ENCODE data around the gene TRHDE.

TRHDE gene

DNA sequence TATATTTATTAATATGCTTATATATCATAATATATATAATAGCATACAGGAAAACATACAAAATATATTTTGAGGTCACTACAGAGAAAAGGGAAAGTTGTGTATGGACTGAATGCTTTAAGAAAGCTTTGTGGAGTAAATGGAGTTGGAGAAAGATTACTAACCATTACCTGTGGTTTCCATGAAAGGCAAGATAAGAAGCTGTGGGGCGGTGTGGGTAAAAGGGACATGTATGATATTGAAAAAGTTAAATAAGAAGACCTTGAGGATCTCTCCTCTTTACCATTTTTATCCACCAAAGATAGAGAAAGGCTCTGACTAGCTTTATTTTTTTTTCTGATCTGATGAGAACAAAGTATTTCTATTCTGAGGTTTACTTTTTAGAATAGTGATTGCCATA is 404.4 kb downstream of the TRHDE start:
- Histone ChIP-seq H3K4me1 (ENCODE audit: control insufficient read depth in 1 of 2, insufficient read depth in 2 of 2, low read length in 2 of 2) (peaks cover 0 to 2% of the 10 kb centered on the region in 2 experiments), H4K91ac (ENCODE audit: low read depth, low read length) (no peak overlapping the region), H3K79me1 (ENCODE audit: low read length) (no peaks in the 10 kb centered on the region), H3K36me3 (ENCODE audit: control insufficient read depth in 1 of 2, insufficient read depth in 2 of 2, low read length in 2 of 2) (no peaks in the 10 kb centered on the region), H3K27me3 (ENCODE audit: insufficient read depth, low read length) (no peaks in the 10 kb centered on the region), H2BK5ac (ENCODE audit: low read depth, low read length, poor library complexity) (no peak overlapping the region), H4K8ac (ENCODE audit: low read depth, low read length) (no peak overlapping the region), H4K12ac (ENCODE audit: low read depth, low read length) (no peak overlapping the region), H3K4ac (ENCODE audit: low read depth, low read length) (no peak overlapping the region), H3K27ac (ENCODE audit: low read depth, low read length) (no peak overlapping the region), H3K4me2 (ENCODE audit: low read length) (no peak overlapping the region), H3K79me2 (ENCODE audit: control insufficient read depth, insufficient read depth, low read length, poor library complexity) (no peaks in the 10 kb centered on the region), H3K23ac (ENCODE audit: low read length) (no peak overlapping the region), H3K14ac (ENCODE audit: low read length) (no peak overlapping the region), H3K9me3 (ENCODE audit: insufficient read depth, low read depth, low read length) (no peaks in the 10 kb centered on the region), H2AFZ (ENCODE audit: insufficient read depth, low read length, poor library complexity) (no peak overlapping the region), H2BK12ac (ENCODE audit: low read length) (no peak overlapping the region), H3K4me3 (ENCODE audit: low read depth, low read length) (no peak overlapping the region), H2BK120ac (ENCODE audit: insufficient read depth, low read length, poor library complexity) (no peak overlapping the region), H2AK5ac (ENCODE audit: low read length) (no peak overlapping the region), H3K18ac (ENCODE audit: low read length) (no peak overlapping the region), H3K9ac (ENCODE audit: low read length) (no peak overlapping the region)
- DNase-seq = no peak
- WGBS (ENCODE audit: extremely low coverage, insufficient coverage, insufficient read length) = no CpG with 5 or more reads among the region's 1 CpG

DNA sequence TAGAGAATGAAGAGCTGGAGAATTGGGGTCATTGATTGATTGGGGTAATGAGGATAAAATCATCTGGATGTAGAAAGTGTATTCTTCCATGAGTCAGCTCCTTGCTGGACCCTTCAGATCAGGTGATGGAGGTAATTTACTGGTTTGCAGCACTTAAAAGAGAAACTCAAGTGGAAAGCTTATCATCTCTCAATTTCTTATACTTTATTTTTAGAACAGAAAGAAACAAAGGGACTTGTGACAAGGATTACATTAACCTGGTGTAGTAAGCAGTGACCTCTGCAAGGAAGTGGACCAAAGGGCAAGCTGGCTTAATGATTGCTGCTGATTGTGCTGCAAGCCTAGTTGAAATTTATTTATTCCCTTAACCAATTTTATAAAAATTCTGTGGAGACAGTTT is 405.0 kb downstream of the TRHDE start:
- Histone ChIP-seq H3K9ac (ENCODE audit: low read length) (no peak overlapping the region), H3K27ac (ENCODE audit: low read depth, low read length) (no peak overlapping the region), H3K79me1 (ENCODE audit: low read length) (no peaks in the 10 kb centered on the region), H3K27me3 (ENCODE audit: insufficient read depth, low read length) (no peaks in the 10 kb centered on the region), H2AK5ac (ENCODE audit: low read length) (no peak overlapping the region), H2AFZ (ENCODE audit: insufficient read depth, low read length, poor library complexity) (no peak overlapping the region), H3K4ac (ENCODE audit: low read depth, low read length) (no peak overlapping the region), H2BK12ac (ENCODE audit: low read length) (no peak overlapping the region), H3K79me2 (ENCODE audit: control insufficient read depth, insufficient read depth, low read length, poor library complexity) (no peaks in the 10 kb centered on the region), H3K14ac (ENCODE audit: low read length) (no peak overlapping the region), H3K36me3 (ENCODE audit: control insufficient read depth in 1 of 2, insufficient read depth in 2 of 2, low read length in 2 of 2) (no peaks in the 10 kb centered on the region), H3K23ac (ENCODE audit: low read length) (no peak overlapping the region), H3K4me3 (ENCODE audit: low read depth, low read length) (no peak overlapping the region), H3K18ac (ENCODE audit: low read length) (no peak overlapping the region), H4K12ac (ENCODE audit: low read depth, low read length) (no peak overlapping the region), H3K9me3 (ENCODE audit: insufficient read depth, low read depth, low read length) (no peaks in the 10 kb centered on the region), H4K8ac (ENCODE audit: low read depth, low read length) (no peak overlapping the region), H2BK5ac (ENCODE audit: low read depth, low read length, poor library complexity) (no peak overlapping the region), H4K91ac (ENCODE audit: low read depth, low read length) (no peak overlapping the region), H2BK120ac (ENCODE audit: insufficient read depth, low read length, poor library complexity) (no peak overlapping the region), H3K4me2 (ENCODE audit: low read length) (no peak overlapping the region), H3K4me1 (ENCODE audit: control insufficient read depth in 1 of 2, insufficient read depth in 2 of 2, low read length in 2 of 2) (peaks cover 0 to 2% of the 10 kb centered on the region in 2 experiments)
- DNase-seq = no peak

DNA sequence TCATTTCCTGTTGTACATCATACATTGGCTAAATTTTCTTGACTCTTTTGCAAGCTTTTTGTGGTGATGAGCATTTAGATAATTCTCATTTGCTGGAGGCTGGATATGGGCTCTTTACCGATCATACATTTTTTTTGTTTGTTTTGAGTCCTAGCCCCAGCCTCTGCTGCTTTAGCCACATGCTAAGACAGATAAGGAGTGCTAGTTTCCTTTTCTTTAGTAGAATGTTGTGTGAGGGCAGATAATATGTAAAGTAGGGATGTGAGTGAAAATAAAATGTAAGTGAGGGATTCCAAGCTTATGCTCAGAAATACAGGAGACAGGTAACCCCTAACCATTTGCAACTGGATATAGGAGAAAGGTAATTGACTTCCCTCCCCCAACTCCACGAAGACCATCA is 405.7 kb downstream of the TRHDE start:
- Histone ChIP-seq H3K9ac (ENCODE audit: low read length) (no peak overlapping the region), H2AFZ (ENCODE audit: insufficient read depth, low read length, poor library complexity) (no peak overlapping the region), H3K4me1 (ENCODE audit: control insufficient read depth in 1 of 2, insufficient read depth in 2 of 2, low read length in 2 of 2) (peaks cover 0 to 2% of the 10 kb centered on the region in 2 experiments), H3K79me2 (ENCODE audit: control insufficient read depth, insufficient read depth, low read length, poor library complexity) (no peaks in the 10 kb centered on the region), H3K36me3 (ENCODE audit: control insufficient read depth in 1 of 2, insufficient read depth in 2 of 2, low read length in 2 of 2) (no peaks in the 10 kb centered on the region), H2BK5ac (ENCODE audit: low read depth, low read length, poor library complexity) (no peak overlapping the region), H3K4me3 (ENCODE audit: low read depth, low read length) (no peak overlapping the region), H3K14ac (ENCODE audit: low read length) (no peak overlapping the region), H3K9me3 (ENCODE audit: insufficient read depth, low read depth, low read length) (no peaks in the 10 kb centered on the region), H4K12ac (ENCODE audit: low read depth, low read length) (no peak overlapping the region), H2BK12ac (ENCODE audit: low read length) (no peak overlapping the region), H3K27me3 (ENCODE audit: insufficient read depth, low read length) (no peaks in the 10 kb centered on the region), H3K79me1 (ENCODE audit: low read length) (no peaks in the 10 kb centered on the region), H3K4ac (ENCODE audit: low read depth, low read length) (no peak overlapping the region), H3K27ac (ENCODE audit: low read depth, low read length) (no peak overlapping the region), H2BK120ac (ENCODE audit: insufficient read depth, low read length, poor library complexity) (no peak overlapping the region), H3K18ac (ENCODE audit: low read length) (no peak overlapping the region), H4K8ac (ENCODE audit: low read depth, low read length) (no peak overlapping the region), H4K91ac (ENCODE audit: low read depth, low read length) (no peak overlapping the region), H3K4me2 (ENCODE audit: low read length) (no peak overlapping the region), H3K23ac (ENCODE audit: low read length) (no peak overlapping the region), H2AK5ac (ENCODE audit: low read length) (no peak overlapping the region)
- no CpG with 5 or more reads among the region's 2 CpGs for WGBS (ENCODE audit: extremely low coverage, insufficient coverage, insufficient read length)
- no peak for DNase-seq

DNA sequence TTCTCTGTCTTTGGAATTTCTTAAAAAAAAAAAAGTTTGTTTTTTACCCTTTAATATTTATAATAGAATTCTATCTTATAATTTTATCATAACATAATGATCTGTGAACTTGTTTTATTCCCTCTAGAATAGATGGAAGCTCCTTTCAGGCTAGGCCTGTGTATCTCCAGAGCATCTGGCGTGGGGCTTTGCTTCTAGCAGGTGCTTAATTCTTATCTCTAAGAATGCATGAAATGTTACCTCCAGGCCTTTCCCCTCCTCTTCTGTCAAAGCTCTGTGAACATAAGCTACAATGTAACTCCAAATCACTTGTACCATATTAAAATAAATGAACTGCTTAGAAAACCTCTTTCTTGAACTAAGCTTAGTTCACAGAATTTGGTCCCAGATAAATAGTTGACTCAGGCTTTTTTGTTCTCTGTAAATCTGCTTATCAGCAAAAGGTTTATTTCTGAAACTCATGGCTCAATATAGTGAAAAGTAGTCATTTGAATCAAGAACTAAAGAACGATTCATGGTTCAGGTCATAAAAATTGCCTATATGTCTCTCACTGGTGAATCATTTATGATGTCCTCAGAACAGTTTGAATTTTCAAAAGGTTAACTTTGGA is 407.1 kb downstream of the TRHDE start:
- H4K12ac ChIP-seq (ENCODE audit: low read depth, low read length) = no peak overlapping the region
- no peaks in the 10 kb centered on the region for H3K79me1 ChIP-seq (ENCODE audit: low read length)
- H3K9me3 ChIP-seq (ENCODE audit: insufficient read depth, low read depth, low read length) = no peaks in the 10 kb centered on the region
- no peaks in the 10 kb centered on the region for H3K79me2 ChIP-seq (ENCODE audit: control insufficient read depth, insufficient read depth, low read length, poor library complexity)
- H2BK120ac ChIP-seq (ENCODE audit: insufficient read depth, low read length, poor library complexity) = no peak overlapping the region
- no peak overlapping the region for H2BK12ac ChIP-seq (ENCODE audit: low read length)
- H4K8ac ChIP-seq (ENCODE audit: low read depth, low read length) = no peak overlapping the region
- no peak overlapping the region for H2AK5ac ChIP-seq (ENCODE audit: low read length)
- DNase-seq = no peak
- peaks cover 0 to 2% of the 10 kb centered on the region in 2 experiments for H3K4me1 ChIP-seq (ENCODE audit: control insufficient read depth in 1 of 2, insufficient read depth in 2 of 2, low read length in 2 of 2)
- H3K4me3 ChIP-seq (ENCODE audit: low read depth, low read length) = no peak overlapping the region
- no CpG with 5 or more reads among the region's 2 CpGs for WGBS (ENCODE audit: extremely low coverage, insufficient coverage, insufficient read length)
- H3K4me2 ChIP-seq (ENCODE audit: low read length) = no peak overlapping the region
- H3K9ac ChIP-seq (ENCODE audit: low read length) = no peak overlapping the region
- H3K14ac ChIP-seq (ENCODE audit: low read length) = no peak overlapping the region
- H3K27me3 ChIP-seq (ENCODE audit: insufficient read depth, low read length) = no peaks in the 10 kb centered on the region
- H3K36me3 ChIP-seq (ENCODE audit: control insufficient read depth in 1 of 2, insufficient read depth in 2 of 2, low read length in 2 of 2) = no peaks in the 10 kb centered on the region
- no peak overlapping the region for H3K27ac ChIP-seq (ENCODE audit: low read depth, low read length)
- no peak overlapping the region for H2BK5ac ChIP-seq (ENCODE audit: low read depth, low read length, poor library complexity)
- no peak overlapping the region for H3K18ac ChIP-seq (ENCODE audit: low read length)
- no peak overlapping the region for H3K23ac ChIP-seq (ENCODE audit: low read length)
- H3K4ac ChIP-seq (ENCODE audit: low read depth, low read length) = no peak overlapping the region
- H2AFZ ChIP-seq (ENCODE audit: insufficient read depth, low read length, poor library complexity) = no peak overlapping the region
- no peak overlapping the region for H4K91ac ChIP-seq (ENCODE audit: low read depth, low read length)

Measured in trophoblast cell (in vitro differentiated cells and primary cell).